Uterine smooth muscle cell (primary cell): Measurements from ENCODE around the gene KRT8. TPM values are rescaled to one million over a fixed set of nuclear protein-coding genes. Genes with fewer than 3 reads are reported as not detected.

Experiments used
- total RNA-seq: library from RNA; depleted of rRNA; stranded (reverse); fragments of >200 nt; gene quantifications from 2 replicates; pipeline ENCODE4 v1.2.3, GENCODE V29; 2014

The KRT8 gene
- 7.7 and 9.7 TPM in 2 replicates for total RNA-seq

GRCh38 chr12:52904509-52905300, at the start of gene KRT8:
Gene KRT8, minus strand, starts transcription at chr12:52905076. Its CDS starts 95 bp downstream, at chr12:52904981.

GRCh38 chr12:52848661-52849255, 56.1 kb downstream of the KRT8 start, which contains the start of gene KRT78:
Gene KRT78, minus strand, starts transcription at chr12:52848994. Its CDS starts 64 bp downstream, at chr12:52848930.

Other genes with a start within 250 kb of the KRT8 start
- not detected in 2 replicates for gene KRT1, start 224.7 kb downstream of the KRT8 start, total RNA-seq
- gene KRT77, start 201.6 kb downstream of the KRT8 start, total RNA-seq, result not detected in 2 replicates
- not detected in 2 replicates for gene KRT76, start 127.7 kb downstream of the KRT8 start, total RNA-seq
- gene KRT3, start 109.0 kb downstream of the KRT8 start, total RNA-seq, result not detected in 2 replicates
- gene KRT4, start 91.0 kb downstream of the KRT8 start, total RNA-seq, result under 0.01 TPM in 1 of 2 replicates, not detected in the other
- not detected in 2 replicates for gene KRT79, start 70.8 kb downstream of the KRT8 start, total RNA-seq
- gene KRT78, start 56.1 kb downstream of the KRT8 start, total RNA-seq, result not detected in 2 replicates
- 34.6 and 35.4 TPM in 2 replicates for gene KRT18, start 44.0 kb upstream of the KRT8 start, total RNA-seq
- 985 and 1,506 TPM in 2 replicates for gene EIF4B, start 101.4 kb upstream of the KRT8 start, total RNA-seq
- gene TNS2, start 145.0 kb upstream of the KRT8 start, total RNA-seq, result 27.6 and 30.5 TPM in 2 replicates
- 28.1 and 31.3 TPM in 2 replicates for gene SPRYD3, start 174.3 kb upstream of the KRT8 start, total RNA-seq
- 300 and 444 TPM in 2 replicates for gene IGFBP6, start 192.6 kb upstream of the KRT8 start, total RNA-seq
- gene SOAT2, start 198.4 kb upstream of the KRT8 start, total RNA-seq, result 0.33 TPM in 1 of 2 replicates, not detected in the other